GM21723 (cell line): ENCODE results near the gene F10.

ENCODE experiments used
- ATAC-seq: cut with Tn5 transposase; IDR thresholded peaks from one replicate; pipeline ENCODE4 v1.9.1; 2021; ENCODE audit warnings: mild to moderate bottlenecking, moderate library complexity; ENCODE audit not compliant: unreplicated experiment

F10 gene

DNA sequence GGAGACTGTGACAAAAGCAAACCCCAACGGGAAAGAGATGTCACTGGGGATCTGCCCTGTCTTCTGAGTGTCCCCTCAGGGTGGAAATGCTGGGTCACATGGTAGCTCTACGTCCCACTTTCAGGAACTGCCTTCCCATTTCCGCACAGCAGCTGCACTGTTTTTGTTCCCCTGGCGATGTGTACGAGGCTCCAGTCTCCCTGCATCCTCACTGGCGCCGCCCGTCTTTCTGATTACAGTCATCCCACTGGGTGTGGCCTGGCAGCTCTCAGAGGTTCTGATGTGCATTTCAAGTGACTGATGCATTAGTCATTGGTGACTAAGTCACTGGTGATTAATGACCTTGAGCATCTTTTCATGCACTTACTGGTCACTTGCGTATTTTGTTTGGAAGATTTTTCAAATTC, 64.7 kb downstream of the F10 start:
- no peak for ATAC-seq

GRCh38 chr13:113187883-113188665, 65.5 kb downstream of the F10 start:
- no peak for ATAC-seq

- ATAC-seq, result no peak
Observed at GRCh38 chr13:113190181-113190580, 67.6 kb downstream of the F10 start.

DNA sequence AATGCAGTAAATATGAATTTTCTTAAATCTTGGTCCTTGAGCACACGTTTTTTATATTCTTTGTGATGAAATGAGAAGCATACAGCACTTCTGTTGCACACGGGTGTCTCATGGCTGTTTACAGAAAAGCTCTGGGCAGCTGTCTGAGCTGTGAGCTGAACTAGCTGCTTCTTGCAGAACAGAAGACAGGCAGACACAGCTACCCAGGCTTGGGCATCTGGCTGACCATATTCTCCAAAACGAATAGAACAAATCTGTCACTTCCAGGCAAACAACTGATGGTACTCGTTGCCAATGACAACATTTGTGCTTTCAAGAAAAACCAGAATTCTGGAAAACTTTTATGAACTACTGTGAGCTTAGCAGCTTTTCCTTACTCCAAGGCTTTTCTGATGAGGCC, 69.7 kb downstream of the F10 start:
- ATAC-seq, result no peak

GRCh38 chr13:113192902-113193301, 70.3 kb downstream of the F10 start:
- ATAC-seq, result no peak

- no peak for ATAC-seq
Observed at GRCh38 chr13:113195360-113195759, 72.8 kb downstream of the F10 start.

GRCh38 chr13:113196970-113197737, 74.6 kb downstream of the F10 start:
- ATAC-seq, result no peak
